Measurements from ENCODE around the gene PLEKHM2.
"Not testable (repeated sequence)": the region's sequence is repeated elsewhere in the genome, so short reads cannot be mapped to it uniquely, and the experiment has no call there.

DNA sequence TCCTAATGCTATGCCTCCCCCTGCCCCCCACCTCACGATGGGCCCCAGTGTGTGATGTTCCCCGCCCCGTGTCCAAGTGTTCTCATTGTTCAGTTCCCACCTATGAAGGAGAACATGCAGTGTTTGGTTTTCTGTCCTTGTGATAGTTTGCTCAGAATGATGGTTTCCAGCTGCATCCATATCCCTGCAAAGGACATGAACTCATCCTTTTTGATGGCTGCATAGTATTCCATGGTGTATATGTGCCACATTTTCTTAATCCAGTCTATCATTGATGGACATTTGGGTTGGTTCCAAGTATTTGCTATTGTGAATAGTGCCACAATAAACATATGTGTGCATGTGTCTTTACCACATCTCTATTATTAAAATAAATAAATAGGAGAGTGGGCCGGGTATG is 15.2 kb downstream of the PLEKHM2 start:
- not testable (repeated sequence) for TF ChIP-seq EZH2 (IDR thresholded peaks at IDR 0.05; ENCODE audit: low read depth, low read length, severe bottlenecking); KDM1A (IDR thresholded peaks at IDR 0.05; ENCODE audit: borderline replicate concordance, low read length)
- TF ChIP-seq, protein P1, sequence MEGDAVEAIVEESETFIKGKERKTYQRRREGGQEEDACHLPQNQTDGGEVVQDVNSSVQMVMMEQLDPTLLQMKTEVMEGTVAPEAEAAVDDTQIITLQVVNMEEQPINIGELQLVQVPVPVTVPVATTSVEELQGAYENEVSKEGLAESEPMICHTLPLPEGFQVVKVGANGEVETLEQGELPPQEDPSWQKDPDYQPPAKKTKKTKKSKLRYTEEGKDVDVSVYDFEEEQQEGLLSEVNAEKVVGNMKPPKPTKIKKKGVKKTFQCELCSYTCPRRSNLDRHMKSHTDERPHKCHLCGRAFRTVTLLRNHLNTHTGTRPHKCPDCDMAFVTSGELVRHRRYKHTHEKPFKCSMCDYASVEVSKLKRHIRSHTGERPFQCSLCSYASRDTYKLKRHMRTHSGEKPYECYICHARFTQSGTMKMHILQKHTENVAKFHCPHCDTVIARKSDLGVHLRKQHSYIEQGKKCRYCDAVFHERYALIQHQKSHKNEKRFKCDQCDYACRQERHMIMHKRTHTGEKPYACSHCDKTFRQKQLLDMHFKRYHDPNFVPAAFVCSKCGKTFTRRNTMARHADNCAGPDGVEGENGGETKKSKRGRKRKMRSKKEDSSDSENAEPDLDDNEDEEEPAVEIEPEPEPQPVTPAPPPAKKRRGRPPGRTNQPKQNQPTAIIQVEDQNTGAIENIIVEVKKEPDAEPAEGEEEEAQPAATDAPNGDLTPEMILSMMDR (IDR thresholded peaks at IDR 0.05; ENCODE audit: control extremely low read depth in 1 of 3, insufficient read depth in 1 of 3, low read depth in 1 of 3, low read length in 3 of 3) = not testable (repeated sequence)

Data from H1 (cell line).